Measurements from ENCODE around the gene ZNF827.
A peak's percentile ranks its signal among the peaks of the same experiment; 100 is the strongest.
"Not testable (repeated sequence)": the region's sequence is repeated elsewhere in the genome, so short reads cannot be mapped to it uniquely, and the experiment has no call there.

Gene ZNF827

GRCh38 chr4:145860446-145860845, 78.2 kb downstream of the ZNF827 start:
- no peak for DNase-seq

GRCh38 chr4:145859926-145860325, 78.7 kb downstream of the ZNF827 start:
- no peak for DNase-seq

- DNase-seq = no peak
Observed at GRCh38 chr4:145859426-145859825, 79.2 kb downstream of the ZNF827 start.

- no peak for DNase-seq
Observed at GRCh38 chr4:145852256-145852839, 86.3 kb downstream of the ZNF827 start.

GRCh38 chr4:145851511-145852201, 87.0 kb downstream of the ZNF827 start:
- DNase-seq = no peak

- DNase-seq = no peak
Observed at GRCh38 chr4:145847764-145848163, 90.9 kb downstream of the ZNF827 start.

- no peak for DNase-seq
Observed at GRCh38 chr4:145845118-145845517, 93.5 kb downstream of the ZNF827 start.

GRCh38 chr4:145843639-145844038, 95.0 kb downstream of the ZNF827 start:
- DNase-seq = no peak

- DNase-seq = no peak
Observed at GRCh38 chr4:145843148-145843547, 95.5 kb downstream of the ZNF827 start.

- DNase-seq = no peak
Observed at GRCh38 chr4:145842224-145842887, 96.3 kb downstream of the ZNF827 start.

GRCh38 chr4:145840801-145841200, 97.8 kb downstream of the ZNF827 start:
- no peak for DNase-seq

- DNase-seq = peak in 1 of 2 donors; percentile 3
Observed at GRCh38 chr4:145840162-145840768, 98.4 kb downstream of the ZNF827 start.

GRCh38 chr4:145839151-145839550, 99.5 kb downstream of the ZNF827 start:
- no peak for DNase-seq

- not testable (repeated sequence) for DNase-seq
Observed at GRCh38 chr4:145832384-145832783, 106.2 kb downstream of the ZNF827 start.

- DNase-seq = no peak
Observed at GRCh38 chr4:145830699-145831098, 107.9 kb downstream of the ZNF827 start.

GRCh38 chr4:145829629-145830395, 108.8 kb downstream of the ZNF827 start:
- DNase-seq = no peak

GRCh38 chr4:145828802-145829485, 109.7 kb downstream of the ZNF827 start:
- no peak for DNase-seq

GRCh38 chr4:145827885-145828284, 110.7 kb downstream of the ZNF827 start:
- no peak for DNase-seq

- no peak for DNase-seq
Observed at GRCh38 chr4:145825255-145825654, 113.4 kb downstream of the ZNF827 start.

- no peak for DNase-seq
Observed at GRCh38 chr4:145824463-145824862, 114.2 kb downstream of the ZNF827 start.

GRCh38 chr4:145823743-145824142, 114.9 kb downstream of the ZNF827 start:
- DNase-seq = no peak

GRCh38 chr4:145822581-145822980, 116.0 kb downstream of the ZNF827 start:
- no peak for DNase-seq
